Mucosa of gallbladder (tissue), 1 donor: Measurements from ENCODE around the gene EIF2A. TPM values are rescaled to one million over a fixed set of nuclear protein-coding genes. Genes with fewer than 3 reads are reported as not detected.
"Not testable (repeated sequence)": the region's sequence is repeated elsewhere in the genome, so short reads cannot be mapped to it uniquely, and the experiment has no call there.

ENCODE experiments used
- DNase-seq: peaks from one replicate; pipeline ENCODE4 v3.0.0-alpha.2; 2020; ENCODE audit warnings: low spot score
- total RNA-seq: library from RNA; stranded (reverse); gene quantifications from one replicate; pipeline ENCODE4 v1.2.1, GENCODE V29; 2021
- donor health status: DM: no; HTN: no; CAD: no.

Gene EIF2A
- total RNA-seq, 1 donor from 2014 or later: 63.4 TPM

DNA sequence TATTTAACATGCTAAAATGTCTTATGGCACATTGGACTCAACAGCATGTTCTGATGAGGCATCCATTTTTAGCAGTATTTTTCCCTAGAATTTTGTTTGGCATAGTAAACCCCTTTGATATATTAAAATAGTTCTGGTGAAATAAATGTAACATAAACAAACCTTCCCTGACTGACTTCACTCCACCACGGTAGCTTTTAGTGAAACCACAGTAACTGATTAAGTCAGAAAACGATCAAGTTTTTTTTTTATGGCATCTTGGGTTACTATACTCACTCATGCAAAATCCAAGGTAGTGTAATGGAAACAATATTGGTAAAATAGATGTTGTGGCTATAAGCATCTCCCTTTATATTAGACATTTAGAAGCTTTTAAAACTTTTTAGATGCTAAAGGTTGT lies 3.1 kb upstream of the EIF2A start:
- no peak for DNase-seq

DNA sequence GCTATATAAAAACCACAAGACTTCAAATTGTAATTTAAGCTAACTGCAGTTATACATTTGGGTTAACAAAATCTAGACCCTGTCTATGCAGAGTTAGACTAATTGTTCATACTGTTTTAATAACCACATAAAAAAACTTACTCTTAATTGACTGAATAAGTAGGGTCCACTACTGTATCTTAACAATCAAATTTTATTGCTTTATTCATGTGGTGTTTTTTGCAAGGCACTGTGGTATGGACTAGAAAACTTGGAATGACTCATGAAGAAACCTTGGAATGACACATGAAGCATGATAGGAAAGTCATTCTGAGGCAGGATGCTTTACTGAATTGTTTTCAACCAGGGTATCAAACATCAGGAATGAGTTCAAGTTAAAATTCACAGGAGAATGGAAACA lies 2.5 kb upstream of the EIF2A start:
- no peak for DNase-seq

DNA sequence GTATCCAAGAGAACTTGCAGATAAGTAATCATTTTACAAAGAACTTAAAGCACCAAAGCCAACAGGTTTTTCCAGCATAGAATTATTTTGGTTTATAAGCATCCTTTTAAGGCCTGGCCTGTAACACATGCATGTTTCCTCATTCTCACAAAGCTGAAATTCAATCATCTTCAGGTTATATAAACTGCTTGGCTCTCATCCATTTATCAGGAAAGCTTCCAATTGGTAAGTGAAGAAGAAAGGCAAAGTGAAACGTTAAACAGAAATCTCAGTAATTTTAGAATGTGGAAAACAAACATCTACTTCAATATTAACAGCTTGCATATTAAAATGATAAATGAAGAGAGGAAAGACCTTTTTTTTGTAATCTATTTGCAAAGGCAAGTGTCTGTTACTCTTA lies 1.9 kb upstream of the EIF2A start:
- no peak for DNase-seq

DNA sequence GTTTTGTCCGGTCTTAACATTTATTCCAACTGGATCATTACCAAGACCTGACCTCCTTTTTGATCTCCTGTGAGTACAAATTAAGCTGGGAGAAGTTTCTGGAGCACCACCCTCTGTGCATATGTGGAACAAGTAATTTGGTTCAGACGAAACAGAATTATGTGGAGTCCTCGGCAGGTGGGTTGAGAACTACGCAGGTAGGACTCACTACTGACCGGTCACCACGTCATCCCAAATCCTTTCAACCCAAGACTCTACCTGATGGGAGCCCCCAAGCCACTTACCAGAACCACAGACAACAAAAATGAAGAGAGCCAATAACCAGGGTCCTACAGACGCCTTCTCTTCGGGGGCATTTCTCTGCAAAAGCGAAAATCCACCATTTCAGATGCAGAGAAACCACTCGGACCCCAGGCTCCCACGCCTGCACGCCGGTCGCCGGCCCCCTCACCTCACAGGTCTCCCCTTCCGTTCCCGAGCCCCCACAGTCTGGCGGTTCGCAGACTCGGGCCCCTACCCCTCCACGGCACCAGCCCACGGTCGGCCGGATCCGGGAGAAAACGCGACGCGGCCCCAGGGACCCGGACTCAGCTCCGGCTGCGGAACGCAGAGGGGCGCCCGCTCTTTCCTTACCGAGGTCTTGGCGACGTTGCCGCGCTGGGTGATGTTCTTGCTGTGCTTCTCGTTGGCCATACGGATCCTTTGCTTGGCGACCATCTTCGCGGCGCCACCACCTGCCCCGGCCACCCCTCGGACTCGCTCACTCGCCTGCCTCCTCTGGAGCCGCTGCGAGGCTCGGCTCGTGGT lies 965 bp upstream of the EIF2A start:
- DNase-seq: no peak

DNA sequence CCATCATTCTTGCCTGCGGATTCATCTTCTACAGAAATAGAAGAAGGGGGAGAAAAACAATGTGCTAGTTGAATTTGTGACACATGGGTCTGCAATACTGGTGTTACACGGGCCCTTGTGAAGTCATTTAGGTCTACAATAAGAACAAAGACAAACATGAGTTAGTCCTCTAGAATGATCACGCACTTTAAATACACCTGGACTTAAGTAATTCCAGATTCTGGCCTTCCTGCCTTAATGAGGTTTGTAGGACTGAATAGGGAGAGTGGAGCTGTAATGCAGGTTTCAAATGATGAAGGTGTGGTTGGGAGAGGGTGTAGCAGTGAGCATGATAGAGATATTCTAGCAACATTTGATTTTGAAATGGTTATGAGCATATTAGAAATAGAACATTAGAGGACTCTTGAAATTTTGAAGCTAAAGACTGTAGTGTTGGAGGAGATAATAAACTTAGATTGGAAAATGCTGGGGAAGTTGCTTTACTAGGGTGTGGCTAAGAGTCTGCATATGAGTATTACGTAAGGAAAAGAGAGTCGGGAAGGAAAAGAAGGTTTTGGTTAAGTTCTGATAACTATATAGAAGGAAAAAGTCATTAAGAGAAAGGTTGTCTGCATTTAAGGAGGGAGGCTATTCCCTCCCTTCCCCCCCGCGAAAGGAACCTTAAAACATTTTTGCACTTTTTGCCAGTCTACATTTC lies 606 bp downstream of the EIF2A start:
- DNase-seq: no peak

DNA sequence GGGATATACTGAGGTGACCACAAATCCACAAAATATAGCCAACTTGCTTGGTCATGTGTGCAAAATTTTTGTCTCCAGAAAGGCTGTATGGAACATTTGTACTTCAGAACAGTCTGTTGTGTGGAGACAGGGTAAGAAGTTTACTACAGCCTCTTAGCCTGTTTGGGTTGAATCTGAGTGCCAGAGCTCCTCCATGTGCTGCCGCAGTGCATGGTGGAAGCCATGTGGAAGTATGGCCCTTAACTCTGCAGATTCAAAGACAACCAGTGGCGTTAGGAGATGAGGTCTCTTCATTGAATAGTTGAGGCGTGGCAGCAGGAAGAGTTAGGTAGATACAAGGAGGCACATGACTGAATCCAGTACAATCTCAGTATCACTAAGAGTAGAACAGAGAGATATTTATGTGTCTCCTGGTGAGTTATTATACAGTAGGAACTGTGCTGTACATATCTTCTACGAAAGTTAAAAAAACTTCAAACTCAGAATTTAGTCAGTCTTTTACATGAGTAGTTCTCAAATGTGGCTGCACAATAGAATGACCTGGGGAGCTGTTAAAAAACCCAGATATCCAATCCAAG lies 9.4 kb downstream of the EIF2A start:
- DNase-seq: no peak

DNA sequence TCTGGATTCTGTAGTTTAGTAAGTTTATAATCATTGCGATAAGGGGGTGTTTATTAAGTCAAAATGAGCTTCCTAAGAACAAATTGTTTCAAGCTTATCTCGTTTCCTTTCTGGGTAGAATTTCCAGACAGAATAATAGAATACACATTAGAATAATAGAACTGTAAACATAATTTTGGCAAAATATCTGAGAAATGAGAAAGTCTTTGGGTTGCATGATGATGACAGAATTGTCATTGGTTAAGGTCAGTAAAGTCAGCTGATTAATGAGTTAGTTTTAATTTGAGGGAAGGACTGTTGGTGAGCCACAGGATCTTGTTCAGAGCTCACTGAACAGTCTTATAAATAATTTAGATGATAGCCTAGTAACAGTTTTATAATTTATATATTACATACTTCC lies 10.2 kb downstream of the EIF2A start:
- DNase-seq: no peak

DNA sequence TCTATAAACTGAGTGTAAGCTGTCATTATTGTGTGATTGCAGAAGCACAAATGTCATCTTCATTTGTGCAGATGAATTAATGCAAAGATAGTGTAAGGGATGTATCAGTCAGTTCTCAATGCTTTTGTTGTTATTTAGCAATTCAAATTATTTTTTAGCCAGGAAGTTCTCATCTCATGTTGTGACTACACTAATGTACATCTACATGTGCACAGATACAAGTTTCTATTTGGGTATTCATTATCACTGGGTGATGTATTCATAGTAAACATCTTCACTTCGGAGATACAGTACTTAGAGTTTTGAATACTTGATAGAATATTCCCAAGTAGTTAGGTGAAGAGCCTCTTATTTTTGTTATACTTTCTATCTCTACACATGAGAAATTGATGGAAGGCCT lies 11.1 kb downstream of the EIF2A start:
- DNase-seq: no peak

DNA sequence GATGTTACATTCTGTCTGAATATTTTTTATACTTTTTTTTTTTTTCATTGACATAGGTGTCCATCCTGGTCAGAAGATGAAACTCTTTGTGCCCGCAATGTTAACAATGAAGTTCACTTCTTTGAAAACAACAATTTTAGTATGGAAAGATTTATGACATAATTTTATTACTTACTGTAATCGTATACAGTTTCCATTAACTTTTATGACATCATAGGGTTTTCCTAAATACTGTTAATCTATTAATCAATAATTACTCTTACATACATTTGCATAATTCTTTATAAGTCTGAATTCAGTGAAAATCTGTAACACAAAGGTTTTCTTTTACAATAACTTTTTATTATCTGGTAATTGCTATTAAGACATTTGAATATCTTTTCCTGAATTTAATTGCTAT lies 17.7 kb downstream of the EIF2A start:
- DNase-seq: no peak

DNA sequence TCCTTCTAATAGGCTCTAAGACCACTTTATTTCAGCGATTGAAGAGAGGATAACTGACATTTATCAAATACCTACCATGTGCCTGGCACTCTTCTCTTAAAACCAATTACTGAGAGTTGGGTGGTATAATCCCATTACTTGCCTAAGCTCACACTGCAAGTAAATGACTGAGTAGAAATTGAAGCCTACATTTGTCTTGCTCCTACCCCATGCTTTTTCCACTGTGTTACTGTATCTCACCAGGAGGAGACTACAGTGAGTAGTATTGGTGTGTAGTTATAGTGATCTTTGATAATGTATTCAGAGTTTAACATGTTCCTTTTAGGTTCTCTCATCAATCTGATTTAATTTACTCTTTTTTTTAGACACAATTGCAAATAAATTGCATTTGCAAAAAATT lies 20.7 kb downstream of the EIF2A start:
- no peak for DNase-seq

DNA sequence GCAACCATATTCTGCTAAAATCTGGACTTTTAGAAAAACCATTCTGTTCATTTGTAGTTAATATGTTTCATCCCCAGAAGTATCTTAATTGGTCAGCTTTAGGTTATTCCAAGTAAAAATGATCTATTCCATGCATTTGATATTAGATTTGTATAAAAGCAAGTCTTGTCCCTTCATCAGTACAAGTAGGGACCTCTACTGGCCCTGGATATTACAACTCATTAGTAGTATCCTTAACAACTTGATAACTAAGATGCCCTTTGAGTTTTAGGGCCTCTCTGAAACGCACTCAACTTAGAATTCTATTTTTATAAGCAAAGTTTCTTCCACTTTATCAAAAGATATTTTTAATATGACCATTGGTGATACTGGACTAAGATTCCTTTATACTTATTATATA lies 31.3 kb downstream of the EIF2A start:
- DNase-seq: no peak

DNA sequence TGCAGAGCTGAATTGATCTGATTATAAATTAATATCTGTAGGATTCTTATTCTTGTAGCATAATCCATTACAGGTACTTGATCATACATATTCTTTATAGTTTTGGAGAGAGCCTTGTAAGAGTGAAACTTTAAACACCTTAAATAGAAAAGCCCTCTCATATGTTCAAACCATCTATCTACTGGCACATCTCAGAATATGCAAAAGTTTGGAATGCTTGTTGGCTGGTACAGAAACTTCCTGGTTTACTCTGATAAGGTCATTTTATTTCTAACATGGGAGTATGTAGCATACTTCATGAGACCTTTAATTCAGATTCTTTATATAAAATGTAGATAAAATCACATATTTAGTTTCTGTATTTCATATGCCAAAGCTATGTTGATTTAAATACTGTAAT lies 34.6 kb downstream of the EIF2A start:
- DNase-seq: no peak

DNA sequence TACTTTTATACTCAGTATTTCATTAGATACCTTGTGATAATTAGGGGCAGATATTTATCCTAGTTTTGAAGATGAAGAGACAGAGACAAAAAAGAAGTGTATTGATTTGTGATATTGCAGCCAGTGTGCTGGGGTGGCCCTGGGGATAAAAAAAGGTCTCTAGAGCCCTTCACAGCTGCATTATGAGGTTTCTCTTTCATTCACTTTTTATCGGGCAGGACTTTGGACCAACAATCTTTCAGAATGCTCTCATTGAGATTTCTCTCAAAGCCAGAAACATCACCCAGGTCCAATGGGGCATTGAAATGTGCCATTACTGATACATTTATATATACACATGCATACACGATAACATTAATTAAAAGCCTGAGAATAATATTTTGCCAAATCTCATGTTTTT lies 36.0 kb downstream of the EIF2A start:
- no peak for DNase-seq

DNA sequence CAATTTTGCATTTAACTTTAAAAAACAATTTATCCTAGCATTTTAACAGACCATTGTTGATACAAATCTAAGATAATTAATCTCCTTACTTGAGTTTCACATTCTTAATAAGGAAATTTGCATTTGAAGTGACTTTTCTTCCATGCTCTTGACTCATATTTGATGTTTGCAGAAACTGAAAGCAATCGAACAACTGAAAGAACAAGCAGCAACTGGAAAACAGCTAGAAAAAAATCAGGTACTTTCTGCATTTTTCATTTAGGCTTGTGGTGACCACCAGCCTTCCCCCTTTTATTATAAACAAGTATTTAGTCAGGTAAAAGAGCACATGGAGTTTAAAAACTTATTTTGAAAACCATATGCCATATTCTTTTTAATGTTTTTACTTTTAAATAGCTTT lies 36.4 kb downstream of the EIF2A start:
- no peak for DNase-seq

DNA sequence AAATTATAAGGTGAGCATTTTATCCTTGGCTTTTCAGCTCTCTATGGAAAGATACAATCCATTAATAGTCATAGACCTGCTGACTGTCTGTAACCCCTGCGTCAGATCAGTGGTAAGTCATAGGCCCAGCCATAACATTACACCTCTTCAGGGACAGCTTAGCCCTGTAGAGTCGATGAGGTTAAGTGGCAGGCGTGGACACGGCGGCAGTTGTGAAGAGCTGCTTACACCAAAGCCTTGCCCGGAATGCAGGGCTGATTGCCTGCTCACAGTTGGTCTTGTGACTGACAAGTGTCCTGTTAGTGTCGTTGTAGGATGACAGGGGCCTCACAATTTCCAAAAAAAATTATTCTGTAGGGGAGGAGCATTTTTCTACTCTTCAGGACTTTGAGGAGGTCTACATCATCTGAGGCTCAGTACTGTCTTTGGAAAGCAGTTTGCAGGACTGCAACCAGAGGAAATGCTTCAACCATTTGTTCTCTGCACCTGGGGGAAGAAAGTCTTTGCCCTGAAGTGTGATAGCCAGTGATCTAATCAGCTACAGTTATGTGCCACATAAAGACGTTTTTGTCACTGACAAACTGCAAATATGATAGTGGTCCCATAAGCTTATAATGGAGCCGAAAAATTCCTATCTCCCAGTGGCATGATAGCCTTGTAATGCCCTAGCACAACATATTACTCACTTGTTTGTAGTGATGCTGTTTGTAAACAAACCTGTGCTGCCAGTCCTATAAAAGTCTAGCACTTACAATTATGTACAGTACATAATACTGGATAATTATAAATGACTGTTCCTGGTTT lies 41.6 kb downstream of the EIF2A start:
- DNase-seq: no peak

DNA sequence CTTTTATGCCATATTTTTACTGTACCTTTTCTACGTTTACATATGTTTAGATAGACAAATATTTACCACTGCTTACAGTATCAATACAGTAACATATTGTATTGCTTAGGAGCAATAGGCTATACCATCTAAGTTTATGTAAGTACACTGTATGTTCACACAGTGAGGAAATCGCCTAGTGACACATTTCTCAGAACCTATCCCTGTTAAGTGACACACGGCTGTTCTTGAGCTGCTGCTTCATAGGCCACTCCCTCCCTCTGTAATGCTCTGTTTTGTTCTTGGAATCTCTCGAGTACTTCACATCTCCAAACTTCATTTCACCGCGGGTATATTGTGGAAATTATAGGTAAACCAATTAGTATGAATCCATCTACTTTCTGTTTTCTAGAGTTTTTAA lies 43.2 kb downstream of the EIF2A start:
- DNase-seq: no peak

DNA sequence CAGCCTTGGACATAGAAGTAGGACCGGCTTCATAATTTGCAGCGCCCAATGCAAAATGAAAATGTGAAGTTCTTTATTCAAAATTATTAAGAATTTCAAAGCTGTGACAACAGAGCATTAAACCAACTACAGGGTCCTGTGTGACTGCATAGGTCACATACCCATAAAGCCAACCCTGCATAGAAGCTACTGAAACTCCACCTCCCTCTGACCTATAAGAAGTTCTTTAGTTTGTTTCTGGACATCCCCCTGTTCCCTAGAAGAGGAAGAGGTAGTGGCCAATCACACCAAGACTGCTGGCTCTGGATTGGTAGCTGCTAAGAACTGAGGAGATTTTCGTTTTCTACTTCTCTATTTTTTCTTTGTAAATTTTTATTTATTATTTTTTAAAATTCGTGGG lies 47.6 kb downstream of the EIF2A start:
- DNase-seq: no peak

DNA sequence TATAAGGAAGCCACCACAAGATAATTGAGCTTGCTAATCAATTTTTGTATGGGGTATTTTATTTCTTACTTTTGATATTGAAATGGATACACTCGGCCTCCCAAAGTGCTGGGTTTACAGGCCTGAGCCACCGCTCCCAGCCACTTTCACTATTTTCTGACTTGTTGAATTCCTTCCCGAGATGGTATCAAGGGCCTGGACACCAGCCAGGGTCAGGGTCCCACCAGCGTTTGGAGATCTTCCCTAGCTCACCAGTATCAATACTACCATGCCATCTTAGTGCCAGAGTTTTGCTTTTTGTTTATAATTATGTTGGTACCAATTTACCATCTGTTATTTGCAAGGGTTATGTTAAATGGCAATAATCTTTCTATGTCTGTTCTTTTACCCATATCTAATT lies 51.1 kb downstream of the EIF2A start:
- DNase-seq: no peak

DNA sequence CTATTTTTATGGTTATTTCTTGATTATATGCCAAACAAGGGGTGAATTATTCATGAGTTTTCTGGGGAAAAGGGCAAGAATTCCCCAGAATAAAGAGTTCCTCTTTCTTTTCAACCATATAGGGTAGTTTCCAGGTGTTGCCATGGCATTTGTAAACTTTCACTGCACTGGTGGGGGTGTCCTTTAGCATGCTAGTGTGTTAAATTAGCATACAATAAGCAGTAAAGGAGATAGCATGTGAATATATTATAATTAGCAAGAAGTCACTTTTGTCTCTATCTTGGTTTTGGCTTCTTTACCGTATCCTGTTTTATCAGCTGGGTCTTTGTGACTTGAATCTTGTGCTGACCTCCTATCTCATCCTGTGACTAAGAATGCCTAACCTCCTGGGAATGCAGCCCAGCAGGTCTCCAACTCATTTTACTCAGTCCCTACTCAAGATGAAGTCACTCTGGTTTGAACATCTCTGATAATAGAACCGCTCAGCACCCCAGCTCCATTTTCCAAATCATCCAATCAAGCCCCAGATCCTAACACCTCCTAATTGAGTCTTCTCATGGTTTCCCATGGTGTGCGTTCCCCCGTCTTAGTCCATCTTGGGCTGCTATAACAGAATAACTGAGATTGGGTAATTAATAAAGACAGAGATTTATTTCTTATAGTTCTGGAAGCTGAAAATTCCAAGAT lies 53.2 kb downstream of the EIF2A start:
- no peak for DNase-seq

DNA sequence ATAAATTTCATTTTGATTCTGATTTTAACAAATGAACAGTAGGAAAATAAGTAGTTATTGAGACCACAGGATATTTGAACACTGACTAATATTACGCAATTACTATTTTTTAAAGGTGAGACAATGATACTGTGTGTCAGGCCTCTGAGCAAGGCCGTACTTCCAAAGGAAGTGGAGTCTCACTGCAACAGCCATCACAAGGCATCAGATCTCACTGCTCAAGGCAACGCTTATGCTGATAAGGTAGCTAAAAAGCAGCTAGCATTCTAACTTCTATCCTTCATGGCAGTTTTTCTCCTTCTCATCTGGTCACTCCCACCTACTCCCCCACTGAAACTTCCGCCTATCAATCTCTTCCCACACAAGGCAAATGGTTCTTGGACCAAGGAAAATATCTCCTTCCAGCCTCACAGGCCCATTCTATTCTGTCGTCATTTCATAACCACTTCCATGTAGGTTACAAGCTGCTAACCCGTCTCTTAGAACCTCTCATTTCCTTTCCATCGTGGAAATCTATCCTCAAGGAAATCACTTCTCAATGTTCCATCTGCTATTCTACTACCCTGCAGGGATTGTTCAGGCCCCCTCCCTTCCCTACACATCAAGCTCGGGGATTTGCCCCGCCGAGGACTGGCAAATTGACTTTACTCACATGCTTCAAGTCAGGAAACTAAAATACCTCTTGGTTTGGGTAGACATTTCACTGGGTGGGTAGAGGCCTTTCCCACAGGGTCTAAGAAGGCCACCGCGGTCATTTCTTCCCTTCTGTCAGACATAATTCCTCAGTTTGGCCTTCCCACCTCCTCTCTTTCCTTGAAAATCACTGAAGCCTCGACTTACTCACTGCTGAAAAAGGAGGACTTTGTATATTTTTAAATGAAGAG lies 54.3 kb downstream of the EIF2A start:
- not testable (repeated sequence) for DNase-seq
